Amniotic epithelial cell (primary cell): ENCODE measurements around the gene ASTN2.

Experiments
- DNase-seq: peaks from one replicate; pipeline ENCODE4 v3.0.0-alpha.2; 2010; ENCODE audit warnings: low read depth

ASTN2 gene

GRCh38 chr9:117121316-117121715 lies 293.5 kb downstream of the ASTN2 start:
- DNase-seq: no peak

DNA sequence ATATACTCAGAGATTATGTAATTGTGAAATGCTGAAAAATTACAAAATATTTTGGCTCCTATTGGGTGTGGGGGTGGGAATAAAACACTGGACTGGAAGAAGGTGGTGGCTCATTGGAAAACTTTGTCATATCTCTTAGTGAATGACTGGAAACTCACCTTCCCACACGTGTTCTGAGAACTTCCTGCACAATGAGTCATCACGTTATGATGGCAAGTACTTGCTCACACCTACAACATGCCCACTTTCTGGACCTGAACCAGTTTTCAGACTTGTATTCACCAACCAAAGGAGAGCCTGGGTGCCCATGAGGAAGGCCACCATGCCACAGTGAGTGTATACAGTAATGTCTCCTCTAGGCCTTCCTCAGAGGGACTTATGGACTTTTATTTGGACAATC lies 294.8 kb downstream of the ASTN2 start:
- DNase-seq: no peak

DNA sequence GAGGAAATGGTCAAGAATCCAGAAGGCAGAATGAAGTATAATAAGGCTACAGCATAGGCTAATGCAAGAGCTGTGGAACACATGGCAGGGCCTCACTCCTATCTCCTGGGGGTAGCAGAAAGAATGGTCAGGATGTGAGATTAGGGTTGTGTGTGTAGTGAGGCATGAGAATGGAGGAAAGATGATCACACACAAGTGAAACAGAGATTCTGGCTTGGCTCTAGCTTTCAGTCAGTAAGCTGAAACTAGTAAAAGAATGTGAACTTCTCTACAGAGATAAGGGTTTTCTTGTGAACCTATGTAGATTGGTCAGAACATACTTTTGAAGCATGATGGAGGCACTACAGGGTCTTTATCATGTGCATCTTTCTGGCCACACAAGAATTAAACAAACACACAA lies 298.8 kb downstream of the ASTN2 start:
- DNase-seq: no peak

- no peak for DNase-seq
Observed at GRCh38 chr9:117114768-117115167, 300.1 kb downstream of the ASTN2 start.

- no peak for DNase-seq
Observed at GRCh38 chr9:117104716-117105495, 310.0 kb downstream of the ASTN2 start.

- DNase-seq: no peak
Observed at GRCh38 chr9:117104206-117104605, 310.7 kb downstream of the ASTN2 start.

GRCh38 chr9:117103438-117104110 lies 311.3 kb downstream of the ASTN2 start:
- no peak for DNase-seq

DNA sequence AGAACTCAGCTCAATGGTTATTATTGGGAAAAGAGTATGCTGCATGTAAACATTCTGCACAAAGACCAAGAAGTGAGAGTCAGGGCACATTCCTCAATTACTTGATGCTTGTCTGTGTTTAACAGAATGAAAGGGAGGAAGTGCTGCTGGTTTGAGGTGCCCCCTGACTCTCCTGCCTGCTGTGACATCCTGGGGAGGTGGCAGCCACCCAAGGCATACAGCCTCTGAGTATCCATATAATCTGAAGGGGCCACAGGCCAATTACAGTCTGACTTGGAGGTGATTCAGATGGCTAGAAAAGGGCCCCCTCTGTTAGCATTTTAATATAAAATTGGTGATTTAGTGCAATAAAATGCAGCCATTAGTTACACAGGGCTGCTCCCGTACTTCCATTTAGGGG lies 313.8 kb downstream of the ASTN2 start:
- no peak for DNase-seq

DNA sequence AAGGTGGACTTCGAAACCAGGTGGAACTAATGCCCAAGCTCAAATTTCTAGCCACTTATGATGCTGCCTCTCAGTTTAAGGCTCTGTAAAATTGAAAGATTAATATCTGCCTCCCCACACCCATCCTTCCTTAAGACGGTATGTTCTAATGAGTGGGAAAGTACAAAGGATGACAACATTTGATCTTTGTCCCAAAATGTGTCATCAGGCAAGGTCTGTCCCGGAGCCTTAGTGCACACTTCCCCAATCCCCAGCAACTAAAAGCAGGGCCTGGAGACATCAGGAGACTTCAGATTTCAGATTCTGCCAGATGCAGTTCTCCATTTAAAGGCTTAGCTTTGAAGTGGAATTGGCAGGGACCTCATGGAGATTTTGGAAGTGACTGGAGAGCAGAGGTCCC lies 316.5 kb downstream of the ASTN2 start:
- no peak for DNase-seq

- no peak for DNase-seq
Observed at GRCh38 chr9:117097761-117098160, 317.1 kb downstream of the ASTN2 start.

- no peak for DNase-seq
Observed at GRCh38 chr9:117096138-117096537, 318.7 kb downstream of the ASTN2 start.

DNA sequence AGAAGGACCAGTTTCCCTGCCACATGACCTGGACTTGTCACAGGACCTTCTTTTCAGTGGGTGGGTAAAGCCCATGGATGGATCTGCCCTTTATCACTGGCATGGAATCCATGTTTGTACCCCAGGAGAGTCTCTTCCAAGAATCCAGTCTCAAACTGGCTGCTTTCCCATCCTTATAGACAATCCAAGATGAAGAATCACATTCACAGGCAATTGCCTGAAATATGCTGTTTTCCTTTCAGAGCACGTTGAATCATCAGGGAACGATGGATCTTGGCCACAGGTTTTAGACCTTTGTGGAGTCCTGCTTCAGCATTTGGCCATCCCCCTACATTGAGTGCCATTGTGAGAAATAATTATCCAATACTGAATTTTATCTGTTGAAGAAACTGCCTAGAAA lies 319.8 kb downstream of the ASTN2 start:
- DNase-seq: no peak

- DNase-seq: no peak
Observed at GRCh38 chr9:117093891-117094844, 320.7 kb downstream of the ASTN2 start.

DNA sequence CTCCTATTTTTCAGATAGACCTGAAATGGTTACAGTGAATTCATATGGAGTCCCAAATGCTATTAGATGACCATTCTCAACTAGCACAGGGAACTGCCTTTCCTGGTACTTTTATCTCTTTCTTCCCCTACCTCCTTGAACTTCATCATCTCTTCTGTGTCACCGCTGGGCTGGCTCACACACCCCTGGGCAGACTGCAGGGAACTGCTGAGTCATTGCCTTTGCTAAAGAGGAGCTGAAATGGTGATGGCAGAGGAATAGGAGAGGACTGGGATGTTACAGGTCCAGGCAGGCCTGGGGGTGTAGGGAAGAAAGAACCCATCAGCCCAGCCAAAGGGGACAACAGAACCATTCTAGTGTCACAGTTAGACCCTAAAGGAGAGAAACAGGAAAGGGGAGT lies 322.3 kb downstream of the ASTN2 start:
- DNase-seq: no peak

GRCh38 chr9:117091529-117091928 lies 323.3 kb downstream of the ASTN2 start:
- no peak for DNase-seq

GRCh38 chr9:117088786-117089185 lies 326.1 kb downstream of the ASTN2 start:
- DNase-seq: no peak

- DNase-seq: no peak
Observed at GRCh38 chr9:117088140-117088539, 326.7 kb downstream of the ASTN2 start.

DNA sequence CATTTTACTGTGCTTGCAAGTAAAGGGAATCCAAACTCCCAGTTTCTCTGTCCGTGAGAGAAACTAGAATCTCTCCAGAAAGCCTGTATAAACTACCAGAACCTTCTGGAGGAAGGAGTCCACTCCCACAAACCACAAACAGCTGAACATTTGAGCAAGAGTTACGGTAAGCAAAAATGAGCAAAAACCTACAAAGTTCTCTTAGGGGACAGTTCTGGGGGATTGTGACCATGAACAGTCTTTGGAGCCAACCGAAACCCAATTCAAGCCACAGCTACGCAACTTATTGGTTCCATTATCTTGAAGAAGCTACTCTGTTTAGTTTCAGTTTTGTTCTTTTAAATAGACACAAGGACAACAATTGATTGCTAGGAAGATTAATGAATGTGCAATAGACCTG lies 330.6 kb downstream of the ASTN2 start:
- no peak for DNase-seq

- DNase-seq: no peak
Observed at GRCh38 chr9:117083559-117083958, 331.3 kb downstream of the ASTN2 start.

DNA sequence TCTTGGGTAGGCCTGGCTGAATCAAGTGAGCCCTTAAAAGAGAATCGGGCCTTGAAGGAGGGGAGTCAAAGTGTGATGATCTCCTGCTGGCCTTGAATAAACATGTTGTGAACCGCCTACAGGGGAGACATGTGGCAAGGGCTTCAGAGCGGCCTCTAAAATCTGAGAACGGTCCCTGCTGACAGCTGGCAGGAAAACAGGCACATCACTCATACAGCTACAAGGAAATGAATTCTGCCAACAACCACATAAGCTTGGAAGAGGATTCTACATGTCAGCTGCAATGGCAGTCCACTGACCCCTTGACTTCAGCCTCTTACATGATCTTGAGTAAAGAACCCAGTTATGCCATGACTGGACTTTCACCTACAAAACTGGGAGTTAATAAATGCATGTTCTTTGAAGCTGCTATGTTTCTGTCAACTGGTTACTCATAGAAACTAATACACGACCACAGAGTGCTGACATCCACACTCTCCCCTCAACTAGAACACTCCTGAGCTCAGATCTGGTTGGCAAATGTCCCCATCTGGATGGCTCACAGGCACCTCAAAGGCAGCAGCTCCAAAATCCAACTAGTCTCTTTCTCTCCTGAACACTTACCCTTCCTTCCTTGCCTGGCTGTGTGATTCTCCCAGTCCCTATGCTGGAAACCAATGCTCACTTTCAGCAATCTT lies 333.1 kb downstream of the ASTN2 start:
- no peak for DNase-seq

DNA sequence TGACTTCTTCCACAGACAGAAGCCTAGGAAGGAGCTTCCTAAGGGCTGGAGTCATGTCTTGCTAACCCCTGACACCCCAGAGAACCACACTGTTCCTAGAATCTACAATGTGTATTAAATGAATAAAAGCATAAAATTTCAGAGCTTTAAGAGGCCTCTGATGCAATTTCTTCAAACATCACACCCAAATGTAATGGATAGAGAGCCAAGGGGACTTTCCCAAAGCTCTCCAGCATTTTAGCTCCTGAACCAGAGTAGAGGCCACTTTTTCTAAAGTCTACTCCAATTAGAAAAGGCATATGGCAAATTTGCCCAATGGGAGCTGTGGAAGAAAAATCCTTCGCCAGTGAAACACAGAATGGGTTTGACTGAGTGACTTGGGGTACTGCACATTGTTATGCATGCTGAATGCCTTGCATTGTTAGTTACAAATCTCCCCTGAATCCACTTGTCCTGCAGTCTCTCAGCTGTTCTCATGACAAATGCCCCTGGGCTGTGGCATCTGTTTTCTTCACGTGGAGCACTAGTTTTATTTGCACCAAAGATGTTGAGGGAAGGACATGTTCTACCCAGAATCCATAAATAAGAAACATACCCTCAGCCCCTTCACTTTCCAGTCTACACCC lies 334.0 kb downstream of the ASTN2 start:
- DNase-seq: no peak
